ENCODE measurements around the gene GNB1.
"Not testable (repeated sequence)": the region's sequence is repeated elsewhere in the genome, so short reads cannot be mapped to it uniquely, and the experiment has no call there.

Gene GNB1

GRCh38 chr1:1856161-1856560 is 34.7 kb downstream of the GNB1 start:
- not testable (repeated sequence) for DNase-seq

GRCh38 chr1:1853593-1854257 is 37.2 kb downstream of the GNB1 start:
- no peak for DNase-seq

DNA sequence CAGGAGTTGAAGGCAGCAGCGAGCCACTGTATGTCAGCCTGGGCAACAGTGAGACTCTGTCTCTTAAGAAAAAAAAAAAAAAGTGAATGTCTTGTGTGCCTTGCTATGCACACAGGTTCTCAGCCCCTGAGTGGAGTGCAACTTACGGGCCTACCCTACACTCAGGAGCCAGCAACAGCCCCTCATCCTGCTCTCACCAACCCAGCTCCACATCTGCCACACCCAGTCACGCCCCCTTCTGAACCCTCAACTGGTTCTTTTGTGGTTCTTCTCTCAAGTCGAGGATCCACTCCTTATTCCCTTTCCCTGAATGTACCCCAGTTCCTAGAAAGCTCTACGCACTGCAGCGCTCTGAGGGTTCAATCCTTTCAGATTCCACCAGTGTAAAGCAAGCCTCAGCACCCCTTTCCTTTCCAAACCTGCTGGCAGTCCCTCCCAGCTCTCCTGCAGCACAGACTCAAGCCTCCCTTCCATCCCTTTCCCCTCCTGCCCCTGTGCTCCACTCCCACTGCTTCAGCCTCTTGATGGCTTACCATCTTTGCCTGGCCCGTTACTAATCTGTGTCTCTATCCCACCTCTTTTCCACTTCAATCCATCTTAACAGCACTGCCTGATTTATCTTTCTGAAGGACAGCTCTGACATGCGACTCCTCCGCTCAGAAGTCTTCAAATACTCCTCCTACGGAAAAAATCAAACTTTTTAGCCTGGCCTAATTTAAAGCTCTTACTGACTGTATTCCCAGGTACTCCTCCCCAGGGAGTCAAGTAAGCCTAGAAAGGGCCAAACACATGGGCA is 38.1 kb downstream of the GNB1 start:
- no peak for DNase-seq

DNA sequence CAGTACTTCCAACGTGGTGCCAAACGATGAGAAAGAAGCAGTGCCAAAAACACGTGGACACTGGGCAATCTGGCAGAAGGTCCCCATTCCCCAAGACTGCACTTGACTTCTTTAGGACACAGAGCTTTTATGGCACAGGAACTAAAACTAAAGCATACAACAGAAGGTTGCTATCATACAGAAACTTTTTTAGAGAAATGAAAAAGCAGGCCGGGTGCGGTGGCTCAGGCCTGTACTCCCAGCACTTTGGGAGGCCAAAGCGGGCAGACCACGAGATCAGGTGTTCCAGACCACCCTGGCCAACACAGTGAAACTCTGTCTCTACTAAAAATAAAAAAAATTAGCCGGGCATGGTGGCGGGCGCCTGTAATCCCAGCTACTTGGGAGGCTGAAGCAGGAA is 43.0 kb downstream of the GNB1 start:
- peak; percentile 19 for DNase-seq

DNA sequence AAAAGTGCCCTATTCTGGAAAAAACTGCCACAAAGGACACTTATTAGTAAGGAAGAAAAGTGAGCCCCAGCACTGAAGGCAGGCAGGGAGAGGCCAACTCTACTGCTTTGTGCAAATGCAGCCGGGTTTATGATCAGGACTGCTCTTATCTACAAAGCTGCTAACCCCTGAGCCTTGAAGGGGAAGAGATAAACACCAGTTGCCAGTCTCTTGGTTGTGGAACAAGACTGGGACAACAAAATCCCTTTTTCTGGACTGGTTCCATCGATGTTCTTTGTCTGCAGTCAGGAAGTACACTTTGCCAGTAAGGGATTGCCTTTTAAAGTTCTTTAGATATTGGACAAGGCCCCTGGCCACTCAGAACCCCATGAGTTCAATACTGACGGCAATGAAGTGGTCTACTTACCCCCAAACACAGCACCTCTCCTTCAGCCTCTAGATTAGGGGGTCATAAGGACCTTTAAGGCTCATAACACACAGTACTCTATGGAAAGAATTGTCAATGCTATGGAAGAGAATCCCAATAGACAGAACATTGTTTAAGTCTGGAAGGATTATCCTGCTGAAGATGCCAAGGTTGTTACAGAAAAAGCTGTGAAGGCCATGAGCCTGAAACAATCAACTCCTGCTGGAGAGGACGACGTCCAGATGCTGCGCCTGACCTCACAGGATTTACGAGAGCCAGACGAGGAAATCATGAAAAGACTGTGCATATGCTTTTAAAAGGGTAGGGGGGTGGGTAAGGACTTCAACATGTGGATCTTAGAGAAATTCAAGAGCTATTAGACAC is 43.6 kb downstream of the GNB1 start:
- no peak for DNase-seq

GRCh38 chr1:1846386-1846918 is 44.4 kb downstream of the GNB1 start:
- DNase-seq = no peak

- DNase-seq = peak; percentile 98
Observed at GRCh38 chr1:1842360-1843146, 48.3 kb downstream of the GNB1 start.

GRCh38 chr1:1841575-1841995 is 49.3 kb downstream of the GNB1 start:
- peak; percentile 47 for DNase-seq

DNA sequence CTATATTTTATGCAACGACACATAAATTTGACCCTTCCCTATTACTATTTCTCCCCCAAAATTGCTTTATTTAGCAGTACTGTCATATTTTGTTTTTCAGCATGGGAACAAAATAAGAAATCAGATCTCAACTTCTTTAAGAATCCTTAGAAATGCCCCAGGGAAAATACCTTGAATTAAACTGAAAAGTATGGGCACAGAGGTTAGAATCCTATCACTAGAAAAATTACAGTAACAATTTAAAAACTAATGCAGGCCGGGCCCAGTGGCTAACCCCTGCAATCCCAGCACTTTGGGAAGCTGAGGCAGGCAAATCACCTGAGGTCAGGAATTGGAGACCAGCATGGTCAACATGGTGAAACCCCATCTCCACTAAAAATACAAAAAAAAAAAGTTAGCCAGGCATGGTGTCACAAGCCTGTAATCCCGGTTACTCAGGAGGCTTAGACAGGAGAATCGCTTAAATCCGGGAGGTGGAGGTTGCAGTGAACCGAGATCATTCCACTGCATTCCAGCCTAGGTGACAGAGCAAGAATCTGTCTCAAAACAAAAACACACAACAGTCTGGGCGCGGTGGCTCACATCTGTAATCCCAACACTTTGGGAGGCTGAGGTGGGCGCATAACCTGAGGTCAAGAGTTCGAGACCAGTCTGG is 51.4 kb downstream of the GNB1 start:
- DNase-seq = no peak

- no peak for DNase-seq
Observed at GRCh38 chr1:1836119-1836518, 54.8 kb downstream of the GNB1 start.

DNA sequence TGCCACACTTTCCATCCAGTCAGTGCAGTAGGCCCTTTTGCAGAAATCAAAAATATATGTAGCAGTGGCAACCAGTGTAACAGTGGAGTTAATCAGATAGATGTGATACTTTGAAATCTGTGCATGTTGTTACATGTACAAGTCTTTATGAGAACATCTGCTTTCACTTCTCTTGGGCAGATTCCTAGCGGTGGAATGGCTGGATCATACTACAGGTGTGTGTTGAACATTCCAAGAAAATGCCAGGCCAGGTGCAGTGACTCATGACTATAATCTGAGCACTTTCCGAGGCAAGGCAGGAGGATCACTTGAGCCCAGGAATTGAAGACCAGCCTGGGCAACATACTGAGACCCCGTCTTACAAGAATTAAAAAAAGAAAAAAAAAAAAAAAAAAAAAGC is 55.3 kb downstream of the GNB1 start:
- DNase-seq = no peak

- DNase-seq = no peak
Observed at GRCh38 chr1:1833916-1834325, 57.0 kb downstream of the GNB1 start.

DNA sequence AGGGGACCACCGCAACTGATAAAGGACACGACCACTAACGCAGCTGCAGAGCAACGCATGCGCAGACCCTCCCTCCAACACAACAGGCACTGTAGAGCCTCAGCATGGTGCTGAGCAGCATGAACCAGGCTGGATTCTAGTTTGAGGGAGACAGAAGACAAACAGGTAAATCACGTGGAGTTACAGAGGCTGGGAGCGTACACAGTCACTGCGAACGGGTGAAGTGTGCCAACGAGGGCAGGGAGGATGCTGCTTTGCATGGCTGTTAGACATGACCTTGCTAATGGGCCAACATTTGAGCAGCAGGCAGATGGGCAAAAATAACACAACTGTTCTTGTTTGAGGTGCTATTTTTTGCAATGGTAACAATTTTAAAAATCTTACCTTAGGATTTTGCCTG is 57.4 kb downstream of the GNB1 start:
- no peak for DNase-seq

DNA sequence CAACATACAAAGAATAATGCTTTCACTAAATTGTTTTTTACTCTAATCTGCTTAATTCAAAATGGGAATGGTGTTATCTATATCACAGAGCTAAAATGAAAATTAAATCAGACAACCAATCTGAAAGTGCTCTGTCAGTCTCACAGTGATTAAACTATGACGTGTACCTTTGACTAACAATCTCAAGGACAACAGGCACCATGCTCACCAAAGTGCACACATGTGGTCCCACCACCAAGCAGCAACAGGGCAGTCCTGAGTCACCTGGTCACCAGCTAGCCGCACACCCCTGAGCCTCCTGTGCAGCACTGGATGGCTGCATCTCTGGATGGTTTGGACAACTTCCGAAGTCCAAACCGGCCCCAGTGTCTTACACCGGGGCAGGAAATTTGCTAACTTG is 58.1 kb downstream of the GNB1 start:
- no peak for DNase-seq

GRCh38 chr1:1832166-1832565 is 58.7 kb downstream of the GNB1 start:
- no peak for DNase-seq

- DNase-seq = no peak
Observed at GRCh38 chr1:1827089-1827848, 63.6 kb downstream of the GNB1 start.

- no peak for DNase-seq
Observed at GRCh38 chr1:1826356-1827088, 64.4 kb downstream of the GNB1 start.

DNA sequence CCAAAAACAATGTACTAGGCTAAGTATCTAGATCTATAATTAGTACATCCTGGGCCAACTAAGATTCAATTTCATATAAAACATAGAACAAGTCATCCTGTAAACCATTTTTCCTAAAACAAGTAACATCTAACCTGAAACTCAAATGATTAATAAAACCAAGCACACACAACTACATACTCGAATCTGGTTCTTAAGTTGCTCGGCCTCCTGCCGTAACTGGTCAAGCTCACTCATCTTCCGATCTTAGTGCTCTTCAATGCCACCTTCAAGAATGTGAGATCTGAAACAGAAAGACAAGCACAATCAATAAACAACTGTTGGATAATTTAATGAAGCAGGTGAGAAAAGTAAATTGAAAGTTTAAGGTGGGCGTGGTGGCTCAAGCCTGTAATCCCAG is 65.7 kb downstream of the GNB1 start:
- DNase-seq = no peak

DNA sequence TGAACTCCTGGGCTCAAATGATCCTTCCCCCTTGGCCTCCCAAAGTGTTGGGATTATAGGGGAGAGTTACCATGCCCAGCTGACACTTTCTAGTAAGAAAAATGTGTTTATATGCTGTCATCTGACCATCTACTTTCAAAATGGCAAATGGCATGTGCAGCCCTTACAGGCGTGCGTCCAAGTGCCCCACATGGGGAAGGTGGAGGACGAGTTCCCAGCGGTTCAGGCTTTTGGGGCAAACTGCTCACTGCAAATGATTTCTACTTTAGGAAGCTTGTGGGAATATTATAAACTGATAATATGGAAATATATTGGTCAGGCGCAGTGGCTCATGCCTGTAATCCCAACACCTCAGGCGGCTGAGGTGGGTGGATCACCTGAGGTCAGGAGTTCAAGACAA is 71.1 kb downstream of the GNB1 start:
- DNase-seq = no peak

DNA sequence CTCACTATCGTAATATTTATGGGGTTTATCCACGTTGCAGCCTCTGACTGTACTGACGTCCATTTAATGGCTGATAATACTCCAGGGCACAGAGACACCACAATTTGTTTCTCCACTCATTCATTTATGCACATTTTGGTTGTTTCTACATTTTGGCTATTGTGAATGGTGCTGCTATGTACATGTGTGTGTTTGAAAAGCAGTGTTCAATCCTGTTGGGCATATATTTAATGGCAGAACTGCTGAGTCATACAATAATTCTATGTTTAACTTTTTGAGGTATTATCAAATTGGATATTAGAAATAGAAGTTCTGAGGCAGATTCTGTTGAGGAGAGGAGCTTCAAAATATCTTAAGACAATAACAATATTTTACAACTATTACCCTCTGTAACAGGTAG is 73.7 kb downstream of the GNB1 start:
- no peak for DNase-seq

Measured in RPMI8226 (cell line).